ENCODE data around the gene NDUFV1.
"Not testable (repeated sequence)": the region's sequence is repeated elsewhere in the genome, so short reads cannot be mapped to it uniquely, and the experiment has no call there.

NDUFV1 gene

GRCh38 chr11:67612751-67613150 lies 6.0 kb downstream of the NDUFV1 start:
- DNase-seq: no peak

GRCh38 chr11:67613313-67613959 lies 6.7 kb downstream of the NDUFV1 start:
- DNase-seq: no peak

- DNase-seq: peak in 1 of 2 experiments; percentile 25
These were observed 7.4 kb downstream of the NDUFV1 start for GRCh38 chr11:67613960-67614715.

GRCh38 chr11:67614730-67615714 lies 8.3 kb downstream of the NDUFV1 start:
- DNase-seq: no peak

- no peak for DNase-seq
These were observed 9.1 kb downstream of the NDUFV1 start for GRCh38 chr11:67615728-67616430.

GRCh38 chr11:67616431-67617242 lies 9.9 kb downstream of the NDUFV1 start:
- DNase-seq: no peak

GRCh38 chr11:67617243-67617953 lies 10.7 kb downstream of the NDUFV1 start:
- DNase-seq: no peak

GRCh38 chr11:67618901-67619659 lies 12.3 kb downstream of the NDUFV1 start:
- DNase-seq: not testable (repeated sequence)

GRCh38 chr11:67619683-67620618 lies 13.2 kb downstream of the NDUFV1 start:
- DNase-seq: not testable (repeated sequence)

GRCh38 chr11:67620621-67621020 lies 13.9 kb downstream of the NDUFV1 start:
- not testable (repeated sequence) for DNase-seq

- DNase-seq: not testable (repeated sequence)
These were observed 15.2 kb downstream of the NDUFV1 start for GRCh38 chr11:67621928-67622327.

- DNase-seq: not testable (repeated sequence)
These were observed 16.2 kb downstream of the NDUFV1 start for GRCh38 chr11:67622905-67623304.

GRCh38 chr11:67623795-67624194 lies 17.1 kb downstream of the NDUFV1 start:
- DNase-seq: not testable (repeated sequence)

GRCh38 chr11:67626131-67626833 lies 19.5 kb downstream of the NDUFV1 start:
- not testable (repeated sequence) for DNase-seq

GRCh38 chr11:67626970-67627369 lies 20.2 kb downstream of the NDUFV1 start:
- no peak for DNase-seq

- DNase-seq: no peak
These were observed 20.7 kb downstream of the NDUFV1 start for GRCh38 chr11:67627441-67627811.

- DNase-seq: no peak
These were observed 21.3 kb downstream of the NDUFV1 start for GRCh38 chr11:67627812-67628624.

Measured in NCI-H446 (cell line).